Endothelial cell of umbilical vein (primary cell): ENCODE measurements around the gene B3GAT2.

Experiments
- TF ChIP-seq, protein P1 (sequence below): IDR thresholded peaks from 2 replicates; pipeline ENCODE4 v1.6.1; 2011; ENCODE audit not compliant: insufficient read depth, insufficient read length
- TF ChIP-seq, protein P2 (sequence below), 2 donors: IDR thresholded peaks; 1 replicate in 1 of 2; 2 replicates in 1 of 2; pipeline ENCODE4 v1.5.1; 2011; ENCODE audit warnings: low read length in 2 of 2, mild to moderate bottlenecking in 2 of 2, moderate library complexity in 2 of 2, control low read depth in 1 of 2, inconsistent platforms in 1 of 2, low read depth in 1 of 2; ENCODE audit not compliant: insufficient read depth in 1 of 2; ENCODE audit errors: extremely low read depth in 1 of 2

GRCh38 chr6:70956451-70957283 is at the start of gene B3GAT2:
- TF ChIP-seq, protein P1, sequence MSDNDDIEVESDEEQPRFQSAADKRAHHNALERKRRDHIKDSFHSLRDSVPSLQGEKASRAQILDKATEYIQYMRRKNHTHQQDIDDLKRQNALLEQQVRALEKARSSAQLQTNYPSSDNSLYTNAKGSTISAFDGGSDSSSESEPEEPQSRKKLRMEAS: no peak
- TF ChIP-seq, protein P2, sequence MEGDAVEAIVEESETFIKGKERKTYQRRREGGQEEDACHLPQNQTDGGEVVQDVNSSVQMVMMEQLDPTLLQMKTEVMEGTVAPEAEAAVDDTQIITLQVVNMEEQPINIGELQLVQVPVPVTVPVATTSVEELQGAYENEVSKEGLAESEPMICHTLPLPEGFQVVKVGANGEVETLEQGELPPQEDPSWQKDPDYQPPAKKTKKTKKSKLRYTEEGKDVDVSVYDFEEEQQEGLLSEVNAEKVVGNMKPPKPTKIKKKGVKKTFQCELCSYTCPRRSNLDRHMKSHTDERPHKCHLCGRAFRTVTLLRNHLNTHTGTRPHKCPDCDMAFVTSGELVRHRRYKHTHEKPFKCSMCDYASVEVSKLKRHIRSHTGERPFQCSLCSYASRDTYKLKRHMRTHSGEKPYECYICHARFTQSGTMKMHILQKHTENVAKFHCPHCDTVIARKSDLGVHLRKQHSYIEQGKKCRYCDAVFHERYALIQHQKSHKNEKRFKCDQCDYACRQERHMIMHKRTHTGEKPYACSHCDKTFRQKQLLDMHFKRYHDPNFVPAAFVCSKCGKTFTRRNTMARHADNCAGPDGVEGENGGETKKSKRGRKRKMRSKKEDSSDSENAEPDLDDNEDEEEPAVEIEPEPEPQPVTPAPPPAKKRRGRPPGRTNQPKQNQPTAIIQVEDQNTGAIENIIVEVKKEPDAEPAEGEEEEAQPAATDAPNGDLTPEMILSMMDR (IDR thresholded peaks at IDR 0.05; ENCODE audit: extremely low read depth in 1 of 2, insufficient read depth in 1 of 2, low read depth in 1 of 2, low read length in 2 of 2): no peak
